GM19455 (cell line): ENCODE results near the gene CCT5.

Experiments used
- ATAC-seq: cut with Tn5 transposase; IDR thresholded peaks from one replicate; pipeline ENCODE4 v1.9.1; 2021; ENCODE audit not compliant: unreplicated experiment

Gene CCT5

DNA sequence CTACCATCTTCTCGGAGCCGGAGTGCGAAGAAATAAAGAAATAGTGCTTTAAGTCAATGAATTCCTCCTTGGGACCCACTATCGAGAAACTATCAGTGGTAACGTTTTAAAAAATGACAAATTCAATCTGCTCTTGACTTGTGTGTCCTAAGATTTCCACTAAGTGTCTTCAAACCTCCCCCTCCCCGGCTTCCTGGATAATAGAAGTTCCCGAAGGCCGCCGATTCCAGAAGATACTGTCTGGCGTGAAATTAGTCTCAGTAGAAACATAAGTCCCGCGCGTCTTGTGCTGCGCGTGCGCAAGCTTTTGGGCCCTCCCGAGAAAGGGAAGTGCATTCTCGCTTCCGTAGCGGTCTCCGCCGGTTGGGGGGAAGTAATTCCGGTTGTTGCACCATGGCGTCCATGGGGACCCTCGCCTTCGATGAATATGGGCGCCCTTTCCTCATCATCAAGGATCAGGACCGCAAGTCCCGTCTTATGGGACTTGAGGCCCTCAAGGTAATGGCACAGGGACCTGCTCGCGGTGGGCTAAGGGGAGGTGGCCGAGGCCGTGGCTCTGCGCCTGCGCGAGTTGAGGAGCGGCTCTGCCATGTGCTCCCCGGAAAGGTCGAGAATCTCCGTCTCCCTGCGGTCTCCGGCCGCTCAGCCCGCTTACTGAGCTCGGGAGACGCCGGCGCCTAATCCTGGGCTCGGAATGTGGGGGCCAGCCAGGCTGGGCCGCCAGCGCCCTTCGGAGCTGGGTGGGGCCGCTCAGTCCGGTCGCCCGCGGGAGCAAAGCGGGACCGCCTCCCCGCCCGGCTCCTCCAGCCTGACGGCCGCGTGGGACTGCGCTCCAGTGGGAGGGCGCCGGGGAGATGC, at the start of gene CCT5:
TSS of gene CCT5 (plus strand) at position 333 of the 858 bp plus-strand sequence. CDS start at position 394, 61 bp downstream.
- peak; percentile 76 for ATAC-seq

GRCh38 chr5:10201223-10201868, 48.7 kb upstream of the CCT5 start:
- no peak for ATAC-seq

GRCh38 chr5:10202089-10202910, 47.8 kb upstream of the CCT5 start:
- ATAC-seq, result no peak

DNA sequence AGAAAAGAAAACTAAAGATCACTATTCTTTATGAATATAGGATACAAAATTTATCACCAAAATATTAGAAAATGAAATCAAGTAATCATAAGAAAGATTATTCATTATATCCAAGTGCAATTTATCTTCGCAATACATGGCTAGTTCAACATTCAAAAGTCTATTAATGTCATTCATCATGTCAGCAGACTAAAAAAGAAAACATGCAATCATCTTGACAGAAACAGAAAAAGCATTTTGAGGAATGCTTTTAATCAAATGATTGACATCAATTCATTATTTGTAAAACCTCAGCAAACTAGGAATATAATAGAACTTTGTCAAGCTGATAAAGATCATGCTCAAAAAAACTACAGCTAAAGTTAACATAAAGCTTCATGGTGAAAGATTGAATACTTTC, 41.1 kb upstream of the CCT5 start:
- no peak for ATAC-seq

- ATAC-seq, result no peak
These were observed 36.8 kb upstream of the CCT5 start for GRCh38 chr5:10213316-10213715.

- ATAC-seq, result no peak
These were observed 36.0 kb upstream of the CCT5 start for GRCh38 chr5:10214041-10214440.

DNA sequence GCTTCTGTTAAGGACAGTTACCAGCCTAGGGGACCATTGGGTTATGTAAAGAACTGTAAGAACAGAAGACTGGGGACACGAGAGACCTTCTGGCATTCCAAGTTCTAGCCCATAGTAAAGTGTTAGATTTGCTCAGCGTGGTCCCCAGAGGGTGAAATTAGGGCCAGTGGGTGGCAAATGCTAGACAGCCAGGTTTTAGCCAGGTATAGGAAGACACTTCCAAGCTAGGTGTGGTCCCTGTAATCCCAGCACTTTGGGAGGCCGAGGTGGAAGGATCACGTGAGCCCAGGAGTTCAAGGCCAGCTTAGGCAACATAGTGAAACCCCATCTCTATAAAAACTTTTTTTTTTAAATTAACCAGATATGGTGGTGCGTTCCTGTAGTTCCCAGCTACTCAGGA, 34.7 kb upstream of the CCT5 start:
- ATAC-seq, result no peak

DNA sequence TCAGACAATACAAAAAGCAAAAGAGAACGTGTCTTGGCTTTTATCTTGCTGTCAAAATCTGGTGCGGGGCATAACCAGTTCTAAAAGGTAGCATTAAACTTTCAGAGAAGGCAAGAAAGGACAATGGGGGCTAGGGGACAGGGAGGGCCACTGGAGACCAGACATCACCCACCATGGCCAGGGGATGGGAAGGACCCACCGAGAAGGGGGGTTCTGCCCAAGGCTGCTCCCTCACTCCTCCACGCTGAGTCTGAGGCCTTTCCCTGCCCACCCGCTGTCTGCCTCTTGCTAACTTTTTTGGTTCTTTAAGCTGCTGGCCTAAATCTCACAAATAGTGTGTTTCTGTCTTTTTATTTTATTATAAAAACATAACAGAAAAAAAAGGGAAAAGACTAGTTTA, 34.0 kb upstream of the CCT5 start:
- ATAC-seq, result no peak

DNA sequence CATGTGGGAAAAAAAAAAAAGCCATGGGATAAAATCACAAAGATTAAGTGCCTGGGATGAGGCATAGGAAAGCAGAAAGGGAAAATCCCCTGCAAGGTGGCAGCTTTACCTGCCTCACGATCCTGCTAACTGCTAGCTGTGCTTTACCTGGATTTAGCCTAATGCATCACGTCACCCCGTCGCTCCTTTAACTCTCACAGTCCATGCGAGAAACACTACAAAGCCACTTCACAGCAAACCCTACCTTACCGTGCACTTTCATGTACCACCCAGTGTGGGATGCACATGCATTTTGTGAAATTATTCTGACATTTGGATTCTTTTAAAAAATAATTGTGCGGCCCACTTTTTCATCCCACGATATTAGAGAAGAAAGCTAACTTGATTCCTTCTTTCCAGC, 31.4 kb upstream of the CCT5 start:
- no peak for ATAC-seq

DNA sequence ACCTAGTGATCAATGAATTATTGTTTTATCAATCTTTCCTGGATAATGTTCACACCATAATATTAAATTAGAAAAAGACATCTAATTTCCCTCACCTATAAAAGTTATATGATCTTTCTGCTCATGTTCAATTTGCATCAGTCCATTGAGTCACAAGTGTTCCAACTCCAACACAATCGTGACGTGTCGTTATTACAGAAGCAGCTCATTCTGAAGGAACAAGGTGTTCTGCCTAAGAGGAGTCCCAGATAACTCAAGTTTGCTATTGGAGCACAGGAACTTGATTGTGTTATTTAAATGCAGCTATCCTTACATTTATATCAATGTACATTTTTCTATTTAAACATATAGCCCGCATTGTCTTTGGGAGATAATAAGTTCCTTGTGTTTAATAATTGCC, 31.0 kb upstream of the CCT5 start:
- no peak for ATAC-seq

- no peak for ATAC-seq
These were observed 29.8 kb upstream of the CCT5 start for GRCh38 chr5:10220248-10220647.

DNA sequence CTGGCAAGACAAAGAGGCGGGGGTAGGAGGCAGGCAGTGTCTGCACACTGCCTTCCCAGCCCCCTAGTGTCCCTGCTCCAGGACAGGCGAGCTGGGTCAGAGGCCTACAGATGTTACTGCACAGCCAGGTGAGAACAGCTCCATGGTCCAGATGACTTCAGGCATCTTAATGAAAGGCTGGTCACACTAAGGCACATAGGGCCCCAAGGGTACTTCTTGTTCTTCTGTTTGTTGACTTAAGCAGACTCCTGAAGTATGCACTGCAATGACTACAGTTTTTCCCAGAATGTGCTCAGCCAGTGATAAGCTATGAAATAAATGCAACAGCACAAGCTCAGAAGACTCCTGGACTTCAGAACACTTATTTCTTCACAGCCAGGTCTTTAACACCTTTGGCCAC, 27.8 kb upstream of the CCT5 start:
- ATAC-seq, result no peak

DNA sequence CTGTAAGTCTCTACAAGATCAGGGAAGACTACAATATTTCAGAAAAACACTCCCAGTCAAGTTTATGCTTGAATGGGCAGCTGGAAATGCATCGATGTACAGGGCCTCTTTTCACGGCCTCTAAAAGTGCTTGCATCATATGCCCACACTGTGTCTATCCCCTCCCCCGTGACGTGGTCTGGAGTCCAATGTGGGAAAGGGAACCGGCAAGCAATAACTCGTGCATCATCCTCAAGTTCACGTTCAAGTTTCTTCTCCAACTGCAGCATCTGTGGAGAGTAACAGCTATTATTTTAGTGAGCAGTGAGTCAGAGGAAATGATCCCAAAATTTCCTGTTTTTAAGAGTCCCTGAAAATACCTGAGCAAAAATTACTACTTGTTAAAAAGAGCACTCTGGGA, 22.7 kb upstream of the CCT5 start:
- no peak for ATAC-seq

- no peak for ATAC-seq
These were observed 21.8 kb upstream of the CCT5 start for GRCh38 chr5:10228288-10228687.

GRCh38 chr5:10229306-10230048, 20.6 kb upstream of the CCT5 start:
- ATAC-seq, result no peak

- ATAC-seq, result no peak
These were observed 17.7 kb upstream of the CCT5 start for GRCh38 chr5:10232386-10232785.

GRCh38 chr5:10233011-10233410, 17.1 kb upstream of the CCT5 start:
- no peak for ATAC-seq

GRCh38 chr5:10233505-10233904, 16.6 kb upstream of the CCT5 start:
- ATAC-seq, result no peak

DNA sequence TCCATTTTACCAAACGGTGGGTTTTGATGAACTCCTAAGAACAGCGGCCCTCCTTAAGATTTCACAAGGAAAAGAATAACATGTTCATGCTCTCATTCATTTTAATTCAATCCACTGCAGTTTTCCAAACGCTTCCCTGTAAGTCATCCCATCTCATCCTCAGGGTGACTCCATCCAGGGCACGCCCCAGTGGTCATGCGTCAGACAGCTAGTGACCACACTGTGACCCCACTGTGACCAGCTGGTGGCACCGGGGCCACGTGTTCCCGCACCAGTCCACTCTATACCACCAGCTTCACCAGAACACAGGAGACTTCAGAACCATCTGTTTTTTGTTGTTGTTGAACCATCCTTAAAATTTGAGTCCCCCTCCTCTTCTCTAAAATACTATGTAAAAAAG, 14.7 kb upstream of the CCT5 start:
- ATAC-seq, result no peak

- ATAC-seq, result no peak
These were observed 6.3 kb upstream of the CCT5 start for GRCh38 chr5:10243660-10244240.
